ENCODE data around the gene STARD7. TPM values are rescaled to one million over a fixed set of nuclear protein-coding genes. Genes with fewer than 3 reads are reported as not detected.

STARD7 gene
- total and polyA plus RNA-seq, 4 donors, result 42.9 to 120 (median 59.7) TPM

GRCh38 chr2:96253006-96253405, 44.4 kb upstream of the STARD7 start:
- Histone ChIP-seq H3K36me3 (ENCODE audit: control insufficient read depth in 4 of 4, insufficient read depth in 3 of 4, low read depth in 1 of 4, low read length in 3 of 4) (peaks cover 9 to 25% (median 21%) of the 10 kb centered on the region in 4 donors), H3K9ac (ENCODE audit: low read depth in 1 of 2, low read length in 2 of 2) (no peak overlapping the region), H3K9me3 (ENCODE audit: control insufficient read depth in 4 of 4, low read length in 3 of 4) (no peaks in the 10 kb centered on the region), H3K4me1 (ENCODE audit: control insufficient read depth in 4 of 4, insufficient read depth in 4 of 4, low read length in 3 of 4) (peaks cover 2 to 21% (median 14%) of the 10 kb centered on the region in 4 donors), H3K27ac (ENCODE audit: low read depth in 1 of 2, low read length in 2 of 2) (peak overlapping the region; percentile 28 to 42), H3K4me3 (ENCODE audit: low read depth in 1 of 3, low read length in 3 of 3) (no peak overlapping the region), H3K27me3 (ENCODE audit: control insufficient read depth in 4 of 4, insufficient read depth in 4 of 4, low read length in 3 of 4) (no peaks in the 10 kb centered on the region)
- no peak for TF ChIP-seq ATF3 (IDR thresholded peaks at IDR 0.05)
- peak; percentile 82 to 93 for TF ChIP-seq HNF4A (conservative IDR thresholded peaks at IDR 0.05)
- peak; percentile 20 for TF ChIP-seq MAX (IDR thresholded peaks at IDR 0.05)
- TF ChIP-seq ZBTB33 (IDR thresholded peaks at IDR 0.05), result no peak
- TF ChIP-seq REST (IDR thresholded peaks at IDR 0.05), result no peak
- TF ChIP-seq SP1 (IDR thresholded peaks at IDR 0.05), result peak; percentile 53
- TF ChIP-seq CTCF (IDR thresholded peaks at IDR 0.05; ENCODE audit: low read depth, low read length, missing input control), result peak; percentile 27
- no peak for TF ChIP-seq TAF1 (conservative IDR thresholded peaks at IDR 0.05)
- TF ChIP-seq RAD21 (IDR thresholded peaks at IDR 0.05), result peak; percentile 77 to 81
- TF ChIP-seq RXRA (IDR thresholded peaks at IDR 0.05), result peak; percentile 46 to 67
- no peak for TF ChIP-seq FOXA2 (IDR thresholded peaks at IDR 0.05)
- peak; percentile 68 for TF ChIP-seq HNF4G (IDR thresholded peaks at IDR 0.05)
- no peak for TF ChIP-seq NR2F2 (IDR thresholded peaks at IDR 0.05)
- no peak for DNase-seq (ENCODE audit: low spot score)
- 40% methylated on average over 7 of the region's 7 CpGs for WGBS

GRCh38 chr2:96252526-96252925, 43.9 kb upstream of the STARD7 start:
- Histone ChIP-seq H3K36me3 (ENCODE audit: control insufficient read depth in 4 of 4, insufficient read depth in 3 of 4, low read depth in 1 of 4, low read length in 3 of 4) (peaks cover 9 to 25% (median 21%) of the 10 kb centered on the region in 4 donors), H3K4me1 (ENCODE audit: control insufficient read depth in 4 of 4, insufficient read depth in 4 of 4, low read length in 3 of 4) (peaks cover 0 to 23% (median 16%) of the 10 kb centered on the region in 4 donors), H3K9ac (ENCODE audit: low read depth in 1 of 2, low read length in 2 of 2) (no peak overlapping the region), H3K4me3 (ENCODE audit: low read depth in 1 of 3, low read length in 3 of 3) (no peak overlapping the region), H3K27ac (ENCODE audit: low read depth in 1 of 2, low read length in 2 of 2) (no peak overlapping the region), H3K9me3 (ENCODE audit: control insufficient read depth in 4 of 4, low read length in 3 of 4) (no peaks in the 10 kb centered on the region), H3K27me3 (ENCODE audit: control insufficient read depth in 4 of 4, insufficient read depth in 4 of 4, low read length in 3 of 4) (no peaks in the 10 kb centered on the region)
- no peak for TF ChIP-seq RXRA (IDR thresholded peaks at IDR 0.05)
- no peak for TF ChIP-seq NR2F2 (IDR thresholded peaks at IDR 0.05)
- 92% methylated on average over 8 of the region's 8 CpGs for WGBS
- DNase-seq (ENCODE audit: low spot score), result no peak

All from liver (tissue), 9 donors.